SJCRH30 (cell line): Measurements from ENCODE around the gene DISC1. TPM values are rescaled to one million over a fixed set of nuclear protein-coding genes. Genes with fewer than 3 reads are reported as not detected.
A peak's percentile ranks its signal among the peaks of the same experiment; 100 is the strongest.

ENCODE experiments used
- DNase-seq, 2 experiments: peaks; one replicate each; pipeline ENCODE4 v3.0.0-alpha.2; 2015 to 2020
- H3K27ac ChIP-seq: fragments of 250-450 bp; sonication (Bioruptor Pico); 2 replicates; pipeline ENCODE4 v1.5.1; 2020; ENCODE audit warnings: mild to moderate bottlenecking, moderate library complexity
- H3K27me3 ChIP-seq: fragments of 250-450 bp; sonication (Bioruptor Pico); 2 replicates; pipeline ENCODE4 v1.5.1; 2020; ENCODE audit warnings: mild to moderate bottlenecking, moderate library complexity
- H3K36me3 ChIP-seq: fragments of 250-450 bp; sonication (Bioruptor Pico); 2 replicates; pipeline ENCODE4 v1.5.1; 2020; ENCODE audit warnings: mild to moderate bottlenecking, moderate library complexity
- H3K4me1 ChIP-seq: fragments of 250-450 bp; sonication (Bioruptor Pico); 2 replicates; pipeline ENCODE4 v1.5.1; 2020; ENCODE audit warnings: mild to moderate bottlenecking, moderate library complexity
- H3K4me3 ChIP-seq: fragments of 250-450 bp; sonication (Bioruptor Pico); 2 replicates; pipeline ENCODE4 v1.5.1; 2020; ENCODE audit warnings: mild to moderate bottlenecking, moderate library complexity
- H3K9me3 ChIP-seq: fragments of 250-450 bp; sonication (Bioruptor Pico); replicated peaks from 2 replicates; pipeline ENCODE4 v1.5.1; 2020; ENCODE audit warnings: mild to moderate bottlenecking, moderate library complexity
- total RNA-seq: library from RNA; depleted of rRNA; stranded (reverse); fragments of >200 nt; shearing (Covaris generic); gene quantifications from 2 replicates; pipeline ENCODE4 v1.2.3, GENCODE V29; 2014

The DISC1 gene
- total RNA-seq, 1 experiment from 2014 or later = 5.3 TPM

DNA sequence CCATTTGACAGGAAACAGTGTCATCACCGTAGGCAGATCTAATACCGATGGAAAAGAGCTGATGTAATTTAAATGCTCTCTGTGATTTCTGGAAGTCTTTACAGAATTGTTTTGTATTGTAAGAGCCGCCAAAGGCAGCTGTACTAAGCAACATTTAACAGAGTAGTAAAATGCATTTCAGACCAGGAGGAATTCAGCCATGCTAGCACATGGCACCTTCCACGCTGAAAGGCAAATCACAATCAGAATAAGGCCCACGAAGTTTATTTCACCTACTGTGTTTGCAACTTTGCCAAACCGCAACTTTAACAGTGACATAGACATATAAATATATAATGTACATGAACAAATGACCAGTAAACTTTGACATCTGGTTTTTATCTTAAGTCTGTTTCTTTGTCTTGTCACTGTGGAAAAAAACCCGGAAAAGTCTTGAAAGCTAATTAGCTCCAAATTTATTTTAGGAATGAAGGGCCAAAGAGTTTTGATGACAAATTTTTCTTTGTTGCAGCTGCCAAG, 26.1 kb upstream of the DISC1 start:
- Histone ChIP-seq H3K36me3 (no peaks in the 10 kb centered on the region), H3K27ac (no peak overlapping the region), H3K9me3 (no peaks in the 10 kb centered on the region), H3K4me3 (no peak overlapping the region), H3K4me1 (0 out of 2 replicates have a peak, but pooled peaks cover 5% of the 10 kb centered on the region), H3K27me3 (no peaks in the 10 kb centered on the region)
- DNase-seq = no peak

DNA sequence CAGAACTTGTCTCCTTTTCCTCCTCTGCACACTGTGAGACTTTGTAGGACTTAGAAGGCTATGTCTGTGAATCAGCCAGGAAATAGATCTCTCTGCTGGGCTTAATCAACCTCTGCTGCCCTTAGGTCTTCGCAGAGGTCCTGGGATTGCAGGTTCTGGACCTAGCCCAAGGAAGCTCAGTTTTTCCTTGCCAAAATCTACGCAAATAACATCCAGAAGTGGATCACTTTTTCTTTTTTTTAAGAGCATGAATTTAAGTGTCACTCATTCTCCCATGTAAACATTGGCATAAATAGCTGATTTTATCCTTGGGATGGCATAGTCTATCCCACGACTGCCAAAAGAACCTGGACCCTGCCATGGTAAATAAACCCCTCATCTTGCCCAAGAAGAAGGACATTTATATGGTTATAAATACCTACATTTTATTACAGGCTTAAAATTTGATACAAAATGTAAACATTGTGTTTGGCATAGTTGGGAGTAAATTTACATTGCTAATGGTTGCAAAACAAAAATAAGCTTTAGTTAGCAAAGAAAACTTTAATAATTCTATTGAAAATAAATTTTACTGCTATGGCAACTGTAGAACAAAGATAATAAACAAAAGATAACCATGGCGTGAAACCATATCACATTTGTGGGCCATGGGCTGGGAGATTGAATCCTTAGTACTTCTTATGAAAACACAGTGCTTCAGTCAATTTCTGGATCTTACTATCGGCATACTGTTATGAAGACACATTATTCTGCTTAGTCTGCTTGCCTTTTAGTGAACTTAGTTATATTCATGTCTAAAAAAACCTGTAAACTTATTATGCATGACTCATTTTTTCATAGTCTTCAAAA, 24.5 kb upstream of the DISC1 start:
- no peaks in the 10 kb centered on the region for H3K9me3 ChIP-seq
- H3K27ac ChIP-seq = no peak overlapping the region
- DNase-seq = no peak
- no peak overlapping the region for H3K4me3 ChIP-seq
- no peaks in the 10 kb centered on the region for H3K27me3 ChIP-seq
- H3K4me1 ChIP-seq = 0 out of 2 replicates have a peak, but pooled peaks cover 5% of the 10 kb centered on the region
- no peaks in the 10 kb centered on the region for H3K36me3 ChIP-seq

DNA sequence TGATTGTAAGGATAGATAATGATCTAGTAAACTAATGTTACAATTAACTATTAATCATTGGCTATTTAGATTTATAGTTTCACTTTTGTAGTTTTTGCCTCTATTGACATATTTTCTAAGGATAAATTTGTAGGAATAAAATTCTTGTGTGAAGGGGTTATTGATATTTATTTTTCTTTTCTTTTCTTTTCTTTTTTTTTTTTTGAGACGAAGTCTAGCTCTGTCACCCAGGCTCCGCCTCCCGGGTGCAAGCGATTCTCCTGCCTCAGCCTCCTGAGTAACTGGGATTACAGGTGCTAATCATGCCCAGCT, 24.0 kb upstream of the DISC1 start:
- no peak overlapping the region for H3K4me3 ChIP-seq
- no peaks in the 10 kb centered on the region for H3K36me3 ChIP-seq
- H3K4me1 ChIP-seq = 0 out of 2 replicates have a peak, but pooled peaks cover 5% of the 10 kb centered on the region
- H3K27ac ChIP-seq = no peak overlapping the region
- H3K27me3 ChIP-seq = no peaks in the 10 kb centered on the region
- H3K9me3 ChIP-seq = no peaks in the 10 kb centered on the region
- DNase-seq = no peak

DNA sequence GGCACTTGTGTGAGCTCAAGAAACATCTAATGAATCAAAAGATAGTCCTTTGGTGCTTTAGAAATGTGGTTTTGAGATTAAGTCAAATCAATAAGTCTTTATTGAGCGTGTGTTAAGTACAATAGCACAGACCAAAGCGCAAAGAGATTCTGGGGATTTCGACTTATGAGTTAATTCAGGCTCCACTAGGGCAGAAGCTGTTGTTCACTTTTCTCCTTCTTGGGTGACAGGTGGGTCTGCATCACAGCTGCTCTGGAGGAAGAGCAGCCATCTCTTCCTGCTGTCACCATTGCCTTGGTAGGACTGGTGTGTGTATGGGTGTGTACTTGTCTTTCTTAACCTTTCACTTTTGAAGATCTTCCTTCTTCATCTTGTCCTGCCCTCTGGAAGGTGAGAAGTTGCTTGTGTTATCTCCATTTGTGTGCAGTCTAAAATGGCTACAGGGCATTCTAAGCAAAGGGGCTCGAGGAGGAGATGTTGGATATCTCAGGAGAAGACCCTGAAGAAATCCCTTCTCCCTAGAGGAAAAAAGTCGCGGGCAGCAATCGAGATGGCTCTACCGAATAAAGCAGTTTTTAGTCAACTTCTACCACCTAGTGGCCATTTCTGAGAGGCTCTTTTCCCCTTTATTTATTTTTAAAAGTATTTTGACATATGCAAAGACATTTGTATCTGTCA, 22.9 kb upstream of the DISC1 start:
- H3K27ac ChIP-seq = no peak overlapping the region
- H3K9me3 ChIP-seq = no peaks in the 10 kb centered on the region
- DNase-seq = peak; percentile 56 to 81
- H3K36me3 ChIP-seq = no peaks in the 10 kb centered on the region
- H3K27me3 ChIP-seq = no peaks in the 10 kb centered on the region
- H3K4me3 ChIP-seq = peak overlapping the region; percentile 44
- 0 out of 2 replicates have a peak, but pooled peaks cover 5% of the 10 kb centered on the region for H3K4me1 ChIP-seq

DNA sequence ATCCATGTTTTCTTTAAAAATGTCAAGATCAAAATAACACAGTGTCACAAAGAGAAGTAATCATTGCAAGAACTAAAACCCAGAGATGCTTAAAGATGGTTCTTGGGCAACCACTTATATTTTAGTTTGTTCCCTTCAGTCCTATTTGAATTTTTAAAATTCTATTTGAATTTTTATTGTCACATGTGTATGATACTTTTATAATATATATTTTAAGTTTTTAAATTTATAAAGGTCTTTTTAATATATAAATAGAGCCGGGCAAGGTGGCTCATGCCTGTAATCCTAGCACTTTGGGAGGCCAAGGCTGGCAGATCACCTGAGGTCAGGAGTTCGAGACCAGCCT, 22.3 kb upstream of the DISC1 start:
- no peak for DNase-seq
- Histone ChIP-seq H3K27me3 (no peaks in the 10 kb centered on the region), H3K4me3 (no peak overlapping the region)

DNA sequence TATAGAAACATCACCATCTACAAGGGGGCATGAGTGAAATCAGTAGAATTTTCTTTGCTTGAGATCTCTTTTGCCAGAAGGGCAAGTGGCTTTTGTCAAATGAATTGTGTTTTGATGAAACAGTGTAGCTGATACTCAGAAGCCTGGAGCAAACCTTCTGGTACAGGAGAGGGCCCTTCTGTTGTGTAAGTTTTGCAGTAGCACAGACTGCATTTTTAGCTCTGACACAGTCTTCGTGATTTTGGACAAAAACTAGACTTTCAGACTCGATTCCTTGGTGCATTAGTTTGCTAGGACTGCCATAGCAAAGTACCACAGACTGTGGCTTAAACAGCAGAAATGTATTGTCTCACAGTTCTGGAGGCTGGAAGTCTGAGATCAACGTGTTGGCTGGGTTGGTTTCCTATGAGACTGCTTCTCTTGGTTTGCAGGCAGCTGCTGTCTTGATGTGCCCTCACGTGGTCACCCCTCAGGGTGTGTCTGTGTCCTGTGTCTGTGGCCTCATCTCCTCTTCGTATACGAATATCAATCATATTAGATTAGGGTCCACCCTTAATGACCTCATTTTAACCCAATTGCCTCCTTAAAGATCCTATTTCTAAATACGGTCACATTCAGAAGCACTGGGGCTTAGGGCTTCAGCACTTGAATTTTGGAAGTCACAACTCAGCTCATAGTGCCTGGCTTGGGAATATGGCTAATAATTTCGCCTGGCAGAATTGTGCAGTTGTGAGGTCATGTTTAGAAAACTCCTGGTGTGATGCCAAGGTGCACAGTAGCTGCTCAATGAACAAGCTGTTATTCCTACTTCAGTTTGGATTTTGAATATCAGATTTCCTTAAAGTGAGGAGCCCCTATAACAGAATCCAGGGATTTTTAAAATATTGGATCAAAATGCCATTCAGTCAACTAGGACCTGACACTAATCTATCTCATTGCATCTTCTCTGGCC, 21.2 kb upstream of the DISC1 start:
- Histone ChIP-seq H3K4me1 (0 out of 2 replicates have a peak, but pooled peaks cover 5% of the 10 kb centered on the region), H3K36me3 (no peaks in the 10 kb centered on the region), H3K27me3 (no peaks in the 10 kb centered on the region), H3K9me3 (no peaks in the 10 kb centered on the region), H3K4me3 (no peak overlapping the region), H3K27ac (no peak overlapping the region)
- DNase-seq = peak in 1 of 2 experiments; percentile 16

More for the DNA sequence above, 22.3 kb upstream of the DISC1 start:
- H3K4me1 ChIP-seq = 0 out of 2 replicates have a peak, but pooled peaks cover 5% of the 10 kb centered on the region
- H3K9me3 ChIP-seq = no peaks in the 10 kb centered on the region
- no peak overlapping the region for H3K27ac ChIP-seq
- no peaks in the 10 kb centered on the region for H3K36me3 ChIP-seq

DNA sequence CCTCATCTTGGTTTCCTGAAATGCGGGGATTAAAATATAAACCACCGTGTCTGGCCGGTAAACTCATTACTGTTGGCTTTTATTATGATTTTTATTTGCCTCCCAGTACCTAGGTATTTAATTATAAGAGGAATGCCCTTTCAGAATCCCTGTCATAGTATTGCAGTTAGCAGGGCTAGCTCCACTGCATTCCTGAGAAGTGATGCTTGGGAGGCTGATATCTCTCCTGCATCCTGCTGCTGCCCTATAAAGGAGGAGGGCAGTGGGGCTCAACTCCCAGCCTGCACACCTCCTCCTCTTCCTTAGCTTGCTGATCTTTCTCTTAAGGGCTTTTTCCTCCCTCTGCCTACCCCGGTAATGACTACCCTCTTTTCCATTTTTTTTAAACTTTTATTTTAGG, 19.9 kb upstream of the DISC1 start:
- no peaks in the 10 kb centered on the region for H3K36me3 ChIP-seq
- H3K9me3 ChIP-seq = no peaks in the 10 kb centered on the region
- no peak for DNase-seq
- H3K4me3 ChIP-seq = no peak overlapping the region
- H3K27me3 ChIP-seq = no peaks in the 10 kb centered on the region
- H3K27ac ChIP-seq = no peak overlapping the region
- H3K4me1 ChIP-seq = 0 out of 2 replicates have a peak, but pooled peaks cover 5% of the 10 kb centered on the region

DNA sequence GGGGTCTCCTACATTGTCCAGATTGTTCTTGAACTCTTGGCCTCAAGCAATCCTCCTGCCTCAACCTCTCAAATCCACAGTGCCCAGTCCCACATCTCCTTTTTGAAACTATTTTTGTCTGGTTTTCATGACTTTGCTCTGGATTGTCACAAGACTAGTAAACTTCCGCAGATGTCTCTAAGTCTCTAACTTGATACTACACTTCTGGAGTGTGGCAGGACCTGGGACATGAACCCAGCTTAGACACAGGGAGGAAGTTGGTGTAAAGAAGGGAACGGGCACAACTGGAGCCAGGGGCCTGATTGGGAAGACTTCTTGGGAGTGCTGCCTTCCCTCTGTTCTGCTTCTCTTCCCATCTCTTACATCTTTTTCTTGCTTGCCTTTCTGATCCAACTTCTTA, 16.2 kb upstream of the DISC1 start:
- no peak overlapping the region for H3K4me3 ChIP-seq
- no peak overlapping the region for H3K27ac ChIP-seq
- no peaks in the 10 kb centered on the region for H3K4me1 ChIP-seq
- DNase-seq = no peak
- H3K27me3 ChIP-seq = no peaks in the 10 kb centered on the region
- H3K9me3 ChIP-seq = no peaks in the 10 kb centered on the region
- H3K36me3 ChIP-seq = no peaks in the 10 kb centered on the region

DNA sequence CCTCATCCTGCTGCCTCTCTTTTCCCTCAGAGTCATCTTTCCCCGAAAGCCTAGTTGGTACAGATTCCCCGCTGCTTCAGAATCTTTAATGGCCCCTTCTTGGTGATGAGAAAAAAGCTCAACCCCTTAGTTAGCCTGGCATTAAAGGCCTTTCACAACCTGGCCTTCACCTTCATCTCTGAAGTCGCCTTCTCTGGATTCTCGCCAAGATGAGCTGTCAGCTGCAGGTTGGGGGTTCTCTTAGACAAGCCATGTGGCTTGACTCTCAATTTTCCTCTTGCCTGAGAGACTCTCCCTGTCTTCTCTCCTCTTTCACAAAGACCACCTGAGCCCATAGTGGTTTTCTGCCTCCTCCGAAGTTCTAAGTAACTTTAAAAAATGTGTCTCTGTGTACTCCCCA, 15.5 kb upstream of the DISC1 start:
- Histone ChIP-seq H3K27ac (no peak overlapping the region), H3K9me3 (no peaks in the 10 kb centered on the region), H3K36me3 (no peaks in the 10 kb centered on the region), H3K27me3 (no peaks in the 10 kb centered on the region), H3K4me1 (no peaks in the 10 kb centered on the region), H3K4me3 (no peak overlapping the region)
- DNase-seq = no peak

DNA sequence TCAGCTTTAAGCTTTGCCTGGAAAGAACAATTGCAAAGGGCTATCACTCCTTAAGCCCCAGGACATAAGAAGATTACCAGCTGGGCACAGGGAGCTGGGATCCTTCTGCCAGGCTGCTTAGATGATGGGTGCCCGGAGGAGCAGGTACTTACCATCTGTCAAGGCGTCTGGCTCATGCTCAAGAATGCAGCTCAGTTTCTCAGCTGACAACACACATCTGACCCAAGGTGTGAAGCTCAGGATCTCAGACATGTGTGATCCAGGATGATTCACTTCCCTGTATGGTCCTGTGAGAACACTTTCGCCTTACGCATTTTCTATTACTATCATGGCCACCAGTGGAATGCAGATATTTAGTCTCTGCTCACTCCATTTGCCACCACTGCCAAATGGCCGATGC, 14.7 kb upstream of the DISC1 start:
- H3K4me1 ChIP-seq = no peaks in the 10 kb centered on the region
- H3K4me3 ChIP-seq = no peak overlapping the region
- DNase-seq = no peak
- no peaks in the 10 kb centered on the region for H3K36me3 ChIP-seq
- no peaks in the 10 kb centered on the region for H3K9me3 ChIP-seq
- H3K27me3 ChIP-seq = no peaks in the 10 kb centered on the region
- no peak overlapping the region for H3K27ac ChIP-seq

DNA sequence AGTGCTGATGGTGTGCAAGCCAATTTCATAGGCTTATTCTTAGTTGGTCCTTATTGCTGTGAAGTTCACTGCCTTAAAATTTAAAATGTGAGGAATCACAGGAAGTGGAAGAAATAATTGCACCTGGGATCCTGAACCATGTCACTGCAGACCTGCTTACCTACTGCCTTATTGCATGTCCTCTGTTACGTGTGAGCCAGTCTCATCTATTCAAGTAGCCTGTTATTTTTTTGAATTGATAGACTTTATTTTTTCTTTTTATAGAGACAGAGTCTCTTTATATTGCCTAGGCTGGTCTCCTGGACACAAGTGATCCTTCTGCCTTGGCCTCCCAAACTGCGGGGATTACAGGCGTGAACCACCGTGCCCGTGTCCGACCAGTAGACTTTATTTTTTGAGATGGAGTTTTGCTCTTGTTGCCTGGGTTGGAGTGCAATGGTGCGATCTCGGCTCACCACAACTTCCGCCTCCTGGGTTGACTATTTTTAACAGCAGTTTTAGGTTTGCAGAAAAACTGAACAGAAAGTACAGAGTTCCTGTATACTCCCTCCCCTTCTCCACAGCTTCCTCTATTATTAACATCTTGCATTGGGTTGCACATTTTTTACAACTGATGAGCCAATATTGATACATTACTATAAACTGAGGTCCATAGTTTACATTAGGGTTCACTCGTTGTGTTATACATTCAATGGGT, 14.0 kb upstream of the DISC1 start:
- Histone ChIP-seq H3K4me1 (no peaks in the 10 kb centered on the region), H3K4me3 (no peak overlapping the region), H3K27ac (no peak overlapping the region), H3K27me3 (no peaks in the 10 kb centered on the region), H3K9me3 (no peaks in the 10 kb centered on the region), H3K36me3 (no peaks in the 10 kb centered on the region)
- DNase-seq = no peak

DNA sequence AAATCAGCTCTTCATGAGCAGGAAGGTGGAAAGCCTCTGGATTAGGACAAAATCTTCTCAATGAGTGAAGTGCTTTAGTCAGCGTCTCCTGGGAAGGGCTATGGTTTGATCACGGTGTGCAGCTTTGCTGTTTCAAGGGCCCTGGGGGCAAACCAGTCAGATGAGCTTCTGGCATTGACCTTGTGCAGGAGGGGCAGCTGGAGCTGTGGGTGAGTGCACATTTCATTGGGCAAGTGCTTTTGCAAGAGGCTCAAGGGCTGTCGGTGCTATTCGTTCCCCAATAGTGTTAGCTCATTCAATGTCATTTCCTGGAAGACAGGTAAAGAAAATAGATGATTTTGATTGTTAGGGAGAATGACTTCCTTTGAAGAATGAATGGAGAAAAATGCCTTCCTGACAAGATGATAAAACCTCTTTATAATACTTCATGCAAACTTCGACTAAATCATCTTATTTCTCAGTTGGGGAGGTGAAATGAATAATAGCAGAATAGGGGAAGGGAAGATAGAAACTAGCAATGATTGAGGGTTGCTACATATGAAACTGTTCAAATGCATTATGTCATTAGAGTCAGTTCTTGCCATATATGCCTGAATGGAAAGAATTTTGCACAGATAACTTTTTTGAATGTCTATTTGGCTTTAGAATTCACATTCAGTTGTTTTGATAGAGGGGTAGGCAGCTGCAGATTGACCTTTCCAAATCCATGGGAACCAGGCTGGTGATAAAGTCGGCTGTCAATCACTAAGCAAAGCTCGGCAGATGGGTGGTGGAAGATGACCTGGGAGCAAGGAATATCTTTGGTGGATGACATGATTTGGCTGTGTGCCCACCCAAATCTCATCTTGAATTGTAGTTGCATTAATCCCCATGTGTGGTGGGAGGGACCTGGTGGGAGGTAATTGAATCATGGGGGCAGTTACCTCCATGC, 12.9 kb upstream of the DISC1 start:
- Histone ChIP-seq H3K36me3 (no peaks in the 10 kb centered on the region), H3K27me3 (no peaks in the 10 kb centered on the region), H3K4me3 (no peak overlapping the region), H3K9me3 (no peaks in the 10 kb centered on the region), H3K27ac (no peak overlapping the region), H3K4me1 (no peaks in the 10 kb centered on the region)
- DNase-seq = peak in 1 of 2 experiments; percentile 30

DNA sequence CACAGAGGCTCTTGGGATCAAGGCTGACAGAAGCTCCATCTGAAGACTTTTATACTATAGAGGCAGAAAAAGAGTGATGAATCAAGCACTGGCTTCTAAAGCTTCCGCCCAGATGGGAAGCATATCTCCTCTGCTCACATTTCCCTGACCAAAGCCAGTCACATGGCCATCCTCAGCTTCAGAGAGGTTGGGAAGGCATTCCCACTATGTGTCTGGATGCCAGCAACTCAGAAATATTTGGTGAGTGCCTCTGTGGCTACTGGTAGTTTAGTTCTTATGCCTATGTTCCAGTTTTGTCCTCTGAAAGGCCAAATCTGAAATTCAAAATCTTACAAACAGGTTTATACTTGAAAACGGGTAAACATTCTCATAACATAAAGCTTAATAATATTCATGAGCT, 9.9 kb upstream of the DISC1 start:
- H3K27ac ChIP-seq = no peak overlapping the region
- no peaks in the 10 kb centered on the region for H3K27me3 ChIP-seq
- H3K36me3 ChIP-seq = no peaks in the 10 kb centered on the region
- H3K4me1 ChIP-seq = no peaks in the 10 kb centered on the region
- H3K4me3 ChIP-seq = no peak overlapping the region
- H3K9me3 ChIP-seq = no peaks in the 10 kb centered on the region
- no peak for DNase-seq
